ENCODE results near the gene GBP2. TPM values are rescaled to one million over a fixed set of nuclear protein-coding genes. Genes with fewer than 3 reads are reported as not detected.

The GBP2 gene
- total and polyA plus RNA-seq, 5 donors, result 11.3 to 22.9 (median 15.2) TPM

- intact Hi-C loops (cut with DNase I), result no loop called here
- peak overlapping the region; percentile 83 for H3K27ac ChIP-seq (ENCODE audit: low read length)
- peak overlapping the region; percentile 92 for H3K4me3 ChIP-seq (ENCODE audit: low read length)
- no peaks in the 10 kb centered on the region for H3K27me3 ChIP-seq (ENCODE audit: control insufficient read depth, insufficient read depth)
- ATAC-seq (peak; percentile 69 to 71), DNase-seq (no peak)
- H3K9me3 ChIP-seq (ENCODE audit: control insufficient read depth, low read length), result no peaks in the 10 kb centered on the region
- 9% methylated on average over 4 of the region's 4 CpGs for WGBS
- H3K4me1 ChIP-seq (ENCODE audit: control insufficient read depth, insufficient read depth, low read length), result peaks cover 3% of the 10 kb centered on the region
Measured at GRCh38 chr1:89064632-89065031, 61.3 kb downstream of the GBP2 start.

GRCh38 chr1:89063094-89063493 lies 62.8 kb downstream of the GBP2 start:
- no peaks in the 10 kb centered on the region for H3K27me3 ChIP-seq (ENCODE audit: control insufficient read depth, insufficient read depth)
- H3K4me1 ChIP-seq (ENCODE audit: control insufficient read depth, insufficient read depth, low read length), result peaks cover 3% of the 10 kb centered on the region
- no peak overlapping the region for H3K27ac ChIP-seq (ENCODE audit: low read length)
- intact Hi-C loops (cut with DNase I), result no loop called here
- no peak overlapping the region for H3K4me3 ChIP-seq (ENCODE audit: low read length)
- 83% methylated on average over 3 of the region's 3 CpGs for WGBS
- ATAC-seq (no peak), DNase-seq (no peak)
- H3K9me3 ChIP-seq (ENCODE audit: control insufficient read depth, low read length), result no peaks in the 10 kb centered on the region

GRCh38 chr1:89060091-89060490 lies 65.8 kb downstream of the GBP2 start:
- no peaks in the 10 kb centered on the region for H3K9me3 ChIP-seq (ENCODE audit: control insufficient read depth, low read length)
- H3K27me3 ChIP-seq (ENCODE audit: control insufficient read depth, insufficient read depth), result no peaks in the 10 kb centered on the region
- ATAC-seq (no peak), DNase-seq (no peak)
- 87% methylated on average over 5 of the region's 5 CpGs for WGBS
- no peak overlapping the region for H3K4me3 ChIP-seq (ENCODE audit: low read length)
- H3K27ac ChIP-seq (ENCODE audit: low read length), result no peak overlapping the region
- intact Hi-C loops (cut with DNase I), result no loop called here
- H3K4me1 ChIP-seq (ENCODE audit: control insufficient read depth, insufficient read depth, low read length), result peaks cover 3% of the 10 kb centered on the region

Other genes starting within 250 kb of the GBP2 start
- gene GTF2B, start 234.5 kb downstream of the GBP2 start, total RNA-seq, result 10 to 100 TPM; 13.0 to 18.8 (median 14.5) TPM
- 19.5 TPM for gene GTF2B, start 234.5 kb downstream of the GBP2 start, polyA plus RNA-seq
- 10 to 100 TPM in 3 of 4 donors, 1 to 10 TPM in 1; 9.4 to 14.3 (median 11.5) TPM for gene KYAT3, start 133.5 kb downstream of the GBP2 start, total RNA-seq
- gene KYAT3, start 133.5 kb downstream of the GBP2 start, polyA plus RNA-seq, result 9.6 TPM
- 10 to 100 TPM; 11.1 to 16.6 (median 13.2) TPM for gene RBMXL1, start 133.5 kb downstream of the GBP2 start, total RNA-seq
- 3.5 TPM for gene RBMXL1, start 133.5 kb downstream of the GBP2 start, polyA plus RNA-seq
- gene GBP3, start 103.2 kb downstream of the GBP2 start, total RNA-seq, result 10 to 100 TPM in 1 of 4 donors, 1 to 10 TPM in 3; 7.4 to 10.3 (median 8.3) TPM
- gene GBP3, start 103.2 kb downstream of the GBP2 start, polyA plus RNA-seq, result 3.5 TPM
- gene GBP1, start 60.9 kb downstream of the GBP2 start, total RNA-seq, result 10 to 100 TPM in 2 of 4 donors, 1 to 10 TPM in 2; 6.4 to 11.6 (median 8.7) TPM
- 6.2 TPM for gene GBP1, start 60.9 kb downstream of the GBP2 start, polyA plus RNA-seq
- under 1 TPM in 1 of 4 donors, not detected in 3; 0.11 TPM for gene GBP7, start 49.9 kb upstream of the GBP2 start, total RNA-seq
- gene GBP7, start 49.9 kb upstream of the GBP2 start, polyA plus RNA-seq, result 0.05 TPM
- 10 to 100 TPM in 1 of 4 donors, 1 to 10 TPM in 3; 4.9 to 12.7 (median 9.1) TPM for gene GBP4, start 72.8 kb upstream of the GBP2 start, total RNA-seq
- gene GBP4, start 72.8 kb upstream of the GBP2 start, polyA plus RNA-seq, result 12.9 TPM
- 1 to 10 TPM in 2 of 4 donors, under 1 TPM in 2; 0.75 to 2.0 (median 1.2) TPM for gene GBP5, start 146.7 kb upstream of the GBP2 start, total RNA-seq
- 0.48 TPM for gene GBP5, start 146.7 kb upstream of the GBP2 start, polyA plus RNA-seq
- under 1 TPM in 3 of 4 donors, not detected in 1; 0.09 to 0.23 (median 0.14) TPM for gene GBP6, start 237.9 kb upstream of the GBP2 start, total RNA-seq
- 0.05 TPM for gene GBP6, start 237.9 kb upstream of the GBP2 start, polyA plus RNA-seq

Measured in right cardiac atrium (tissue), 5 donors.